CD4-positive, CD25-positive, alpha-beta regulatory T cell (primary cell): ENCODE measurements around the gene C1orf159. TPM values are rescaled to one million over a fixed set of nuclear protein-coding genes. Genes with fewer than 3 reads are reported as not detected.

Experiments
- ATAC-seq, 2 donors: fragments of 150-1000 bp; cut with Tn5 transposase; one replicate each; pipeline ENCODE4 v1.10.0; 2021; ENCODE audit warnings: low read depth in 2 of 2, moderate number of reproducible peaks in 2 of 2, moderate library complexity in 1 of 2
- DNase-seq, 3 donors: peaks; one replicate each; pipeline versions ENCODE4 v3.0.0 to v3.0.0-alpha.2; 2012 to 2022; ENCODE audit warnings: mixed read lengths in 1 of 3
- H3K27ac ChIP-seq: one replicate; pipeline ENCODE4 v1.7.0; 2013; ENCODE audit warnings: mild to moderate bottlenecking, low read length; ENCODE audit not compliant: insufficient read depth, poor library complexity, severe bottlenecking
- H3K27me3 ChIP-seq: one replicate; pipeline ENCODE4 v1.7.0; 2013; ENCODE audit warnings: low read length; ENCODE audit not compliant: control insufficient read depth, insufficient read depth
- H3K36me3 ChIP-seq: one replicate; pipeline ENCODE4 v1.7.0; 2013; ENCODE audit warnings: mild to moderate bottlenecking, low read length, moderate library complexity; ENCODE audit not compliant: control insufficient read depth, insufficient read depth
- H3K4me1 ChIP-seq: 2 replicates; pipeline ENCODE4 v1.7.0; 2013; ENCODE audit warnings: mild to moderate bottlenecking, low read length; ENCODE audit not compliant: insufficient read depth, control insufficient read depth, poor library complexity, severe bottlenecking
- H3K4me3 ChIP-seq: one replicate; pipeline ENCODE4 v1.7.0; 2013; ENCODE audit warnings: low read depth, mild to moderate bottlenecking, low read length, moderate library complexity
- H3K9me3 ChIP-seq, 2 experiments: 1 replicate in 1 of 2; 2 replicates in 1 of 2; pipeline ENCODE4 v1.7.0; 2013; ENCODE audit warnings: low read length in 2 of 2, mild to moderate bottlenecking in 1 of 2, moderate library complexity in 1 of 2; ENCODE audit not compliant: control insufficient read depth in 2 of 2
- H3K27ac Mint-ChIP-seq, 3 donors: one replicate each; pipeline ENCODE4 v1.8.0; 2020 to 2022; ENCODE audit warnings: mild to moderate bottlenecking in 3 of 3, mixed read lengths in 3 of 3, moderate library complexity in 2 of 3
- H3K27me3 Mint-ChIP-seq: one replicate; pipeline ENCODE4 v1.8.0; 2022; ENCODE audit warnings: mild to moderate bottlenecking, mixed read lengths
- H3K36me3 Mint-ChIP-seq: one replicate; pipeline ENCODE4 v1.8.0; 2020; ENCODE audit warnings: mixed read lengths
- H3K4me1 Mint-ChIP-seq, 4 donors: one replicate each; pipeline ENCODE4 v1.8.0; 2020 to 2022; ENCODE audit warnings: mixed read lengths in 4 of 4, mild to moderate bottlenecking in 1 of 4
- H3K4me3 Mint-ChIP-seq, 4 donors: one replicate each; pipeline ENCODE4 v1.8.0; 2020 to 2022; ENCODE audit warnings: mild to moderate bottlenecking in 4 of 4, mixed read lengths in 4 of 4, moderate library complexity in 3 of 4
- H3K9me3 Mint-ChIP-seq, 7 donors: one replicate each; pipeline ENCODE4 v1.8.0; 2020 to 2022; ENCODE audit warnings: mixed read lengths in 7 of 7, mild to moderate bottlenecking in 3 of 7, moderate library complexity in 2 of 7
- polyA plus RNA-seq, 4 donors: library from polyadenylated mRNA; unstranded; fragments of 300-500 nt; fragmentation: Illumina TruSeq; gene quantifications; one replicate each; pipeline ENCODE4 v1.2.3, GENCODE V29; 2021
- total RNA-seq: library from RNA; stranded (reverse); gene quantifications from one replicate; pipeline ENCODE4 v1.2.3, GENCODE V29; 2022

The C1orf159 gene
- total and polyA plus RNA-seq, 5 donors from 2014 or later = 3.0 to 20.0 (median 4.9) TPM

DNA sequence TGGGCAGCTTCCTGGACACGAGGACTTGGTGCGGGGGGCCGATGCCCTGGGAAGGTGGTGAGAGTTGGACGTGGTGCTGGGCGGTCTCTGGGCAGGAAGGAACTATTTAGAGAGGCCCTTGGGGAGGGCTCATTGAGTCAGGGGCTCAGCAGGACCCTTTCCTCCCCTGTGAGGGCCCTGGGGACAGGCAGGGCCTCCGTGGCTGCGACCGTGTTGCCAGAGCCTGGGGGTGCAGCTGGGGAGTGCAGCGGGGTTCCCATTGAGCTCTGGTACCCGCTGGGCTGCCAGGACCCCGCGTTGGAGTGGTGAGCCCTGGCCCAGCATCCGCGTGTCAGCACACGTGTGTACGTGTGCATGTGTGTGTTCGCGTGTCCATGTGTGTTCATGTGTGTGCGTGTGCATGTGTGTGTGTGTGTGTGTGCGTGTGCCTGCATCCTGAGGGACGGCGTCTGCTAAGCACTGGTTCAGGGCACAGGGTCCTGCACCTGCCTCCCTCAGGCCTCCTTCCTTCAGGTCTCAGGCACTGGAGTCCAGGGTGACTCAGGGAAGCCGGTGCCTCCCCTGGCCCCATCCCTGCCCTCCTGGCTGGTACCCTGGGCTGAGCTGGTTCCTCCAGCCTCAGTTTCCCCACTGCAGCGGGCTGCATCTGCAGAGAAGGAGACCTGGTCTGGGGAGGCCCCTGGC lies 52.5 kb downstream of the C1orf159 start:
- H3K4me1 Mint-ChIP-seq = peaks cover 0 to 21% (median 2%) of the 10 kb centered on the region in 4 donors
- H3K4me3 ChIP-seq = no peak overlapping the region
- DNase-seq (no peak), ATAC-seq (no peak)
- no peak overlapping the region for H3K27ac ChIP-seq
- H3K27me3 ChIP-seq = no peaks in the 10 kb centered on the region
- H3K36me3 Mint-ChIP-seq = no peaks in the 10 kb centered on the region
- peaks cover 17% of the 10 kb centered on the region for H3K27me3 Mint-ChIP-seq
- H3K4me3 Mint-ChIP-seq = peak overlapping the region in 1 of 4 donors; percentile 38
- peaks cover 41% of the 10 kb centered on the region for H3K4me1 ChIP-seq
- peak overlapping the region in 1 of 3 donors; percentile 5 for H3K27ac Mint-ChIP-seq
- H3K36me3 ChIP-seq = no peaks in the 10 kb centered on the region
- H3K9me3 ChIP-seq = no peaks in the 10 kb centered on the region
- H3K9me3 Mint-ChIP-seq = no peaks in the 10 kb centered on the region

DNA sequence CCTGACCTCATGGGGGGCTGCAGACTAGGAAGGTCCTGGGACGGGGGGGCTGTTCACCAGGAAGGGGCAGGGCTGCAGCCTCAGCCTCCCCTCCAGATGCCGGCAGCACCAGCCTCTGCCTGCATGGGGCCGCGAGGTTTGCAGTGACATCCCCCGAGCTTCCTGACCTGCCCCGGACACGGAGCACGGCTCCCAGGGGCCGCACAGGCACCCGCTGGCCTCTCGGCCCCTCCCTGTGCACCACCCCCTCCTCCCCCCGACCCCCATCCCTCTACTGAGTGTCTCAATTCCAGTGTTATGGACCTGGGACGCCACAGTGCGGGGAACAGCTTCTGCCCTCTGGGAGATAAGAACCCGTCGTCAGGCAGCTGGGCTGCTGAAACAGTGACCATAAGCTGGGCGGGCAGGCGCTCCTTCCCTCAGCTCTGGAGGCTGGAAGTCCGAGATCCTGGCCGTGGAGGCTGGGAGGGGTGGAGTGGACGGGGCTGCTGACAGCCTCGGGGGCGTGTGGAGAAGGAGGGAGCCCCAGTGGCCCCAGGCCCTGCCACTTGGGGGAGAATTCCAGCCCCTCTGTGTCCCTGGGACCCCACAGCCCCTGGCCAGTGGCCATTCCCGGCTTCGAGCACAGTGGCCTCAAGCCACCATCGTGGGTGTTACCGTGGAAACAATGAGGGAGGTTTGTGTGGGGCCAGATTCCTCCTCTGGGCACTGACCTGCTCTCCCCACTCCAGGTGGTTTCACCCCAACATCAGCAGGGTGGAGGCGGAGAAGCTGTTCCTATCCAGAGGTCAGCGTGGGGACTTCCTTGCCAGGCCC lies 53.3 kb downstream of the C1orf159 start:
- Mint-ChIP-seq H3K27me3 (peaks cover 24% of the 10 kb centered on the region), H3K4me1 (peaks cover 0 to 21% (median 2%) of the 10 kb centered on the region in 4 donors), H3K36me3 (no peaks in the 10 kb centered on the region), H3K9me3 (no peaks in the 10 kb centered on the region), H3K4me3 (no peak overlapping the region), H3K27ac (peak overlapping the region in 1 of 3 donors; percentile 5)
- no peaks in the 10 kb centered on the region for H3K36me3 ChIP-seq
- ATAC-seq (no peak), DNase-seq (no peak)
- no peaks in the 10 kb centered on the region for H3K27me3 ChIP-seq
- H3K27ac ChIP-seq = no peak overlapping the region
- peaks cover 35% of the 10 kb centered on the region for H3K4me1 ChIP-seq
- no peak overlapping the region for H3K4me3 ChIP-seq
- no peaks in the 10 kb centered on the region for H3K9me3 ChIP-seq

DNA sequence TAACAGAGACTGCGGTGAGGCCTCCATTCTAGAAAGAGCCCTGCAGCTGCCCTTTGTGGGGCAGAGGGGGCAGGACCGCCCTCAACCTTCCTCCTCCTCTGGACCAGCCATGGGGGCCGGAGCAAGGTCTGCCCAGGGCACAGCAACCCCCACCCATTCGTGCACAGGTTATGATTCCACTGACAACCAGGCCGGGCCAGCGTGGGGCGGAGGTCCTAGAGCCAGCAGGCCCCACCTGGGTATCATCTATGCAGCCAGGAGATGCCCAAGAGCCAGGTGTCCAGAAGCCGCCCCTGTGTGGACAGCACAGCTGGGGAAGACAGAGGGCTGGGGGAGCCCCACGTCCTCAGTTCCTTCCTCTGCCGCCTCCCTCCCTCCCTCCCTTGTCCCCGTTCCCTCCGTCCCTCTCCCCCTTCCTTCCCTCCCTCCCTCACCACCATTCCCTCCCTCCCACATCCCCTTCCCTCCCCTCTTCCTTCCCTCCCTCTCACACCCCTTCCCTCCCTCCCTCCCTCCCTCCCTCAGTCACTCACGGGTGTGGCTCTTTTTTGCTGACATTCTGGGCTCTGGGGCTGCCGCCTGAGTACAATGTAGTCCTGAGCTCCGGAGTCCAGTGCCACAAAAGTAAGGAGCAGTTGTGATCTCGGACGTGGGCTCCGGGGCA lies 54.1 kb downstream of the C1orf159 start:
- Histone ChIP-seq H3K4me1 (peaks cover 35% of the 10 kb centered on the region), H3K27me3 (no peaks in the 10 kb centered on the region), H3K4me3 (no peak overlapping the region), H3K36me3 (no peaks in the 10 kb centered on the region), H3K9me3 (no peaks in the 10 kb centered on the region), H3K27ac (no peak overlapping the region)
- peaks cover 0 to 21% (median 2%) of the 10 kb centered on the region in 4 donors for H3K4me1 Mint-ChIP-seq
- no peak overlapping the region for H3K27ac Mint-ChIP-seq
- no peaks in the 10 kb centered on the region for H3K36me3 Mint-ChIP-seq
- peaks cover 24% of the 10 kb centered on the region for H3K27me3 Mint-ChIP-seq
- ATAC-seq (no peak), DNase-seq (no peak)
- peak overlapping the region in 1 of 4 donors; percentile 73 for H3K4me3 Mint-ChIP-seq
- H3K9me3 Mint-ChIP-seq = no peaks in the 10 kb centered on the region

DNA sequence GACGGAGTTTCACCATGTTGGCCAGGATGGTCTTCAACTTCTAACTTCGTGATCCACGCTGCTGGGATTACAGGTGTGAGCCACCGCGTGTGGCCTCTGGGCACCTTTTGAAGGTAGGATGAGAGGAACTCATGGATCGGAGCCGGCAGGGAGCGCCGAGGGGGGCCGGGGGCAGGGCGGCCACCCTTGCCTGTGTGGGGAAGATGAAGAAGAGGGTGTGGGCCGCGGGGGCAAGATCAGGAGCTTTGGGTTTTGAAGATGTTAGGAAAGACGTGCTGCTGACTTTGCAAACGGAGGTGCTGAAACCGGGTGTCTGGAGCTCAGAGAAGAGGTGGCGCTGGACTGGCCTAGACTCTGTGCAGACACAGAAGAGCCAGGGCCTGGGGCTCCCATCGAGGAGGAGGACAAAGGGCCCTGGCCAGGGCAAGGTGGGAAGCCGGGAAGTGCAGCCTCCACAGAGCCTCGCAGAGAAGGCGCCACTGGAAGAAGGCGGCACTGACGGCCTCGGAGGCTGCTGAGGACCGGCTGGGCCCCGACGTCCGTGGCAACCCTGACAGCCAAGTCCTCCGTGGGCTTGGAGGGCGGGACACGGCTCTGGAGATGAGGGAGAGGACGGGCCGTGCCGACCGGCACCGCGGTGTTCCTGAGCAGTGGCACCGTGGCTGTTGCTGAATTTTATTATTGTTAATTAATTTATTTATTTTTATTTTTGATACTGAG lies 55.4 kb downstream of the C1orf159 start:
- H3K9me3 ChIP-seq = no peaks in the 10 kb centered on the region
- Mint-ChIP-seq H3K36me3 (no peaks in the 10 kb centered on the region), H3K27ac (peak overlapping the region in 1 of 3 donors; percentile 52), H3K9me3 (no peaks in the 10 kb centered on the region), H3K4me3 (peak overlapping the region in 2 of 4 donors; percentile 53 to 68), H3K27me3 (peaks cover 24% of the 10 kb centered on the region), H3K4me1 (peaks cover 0 to 16% (median under 1%) of the 10 kb centered on the region in 4 donors)
- H3K4me3 ChIP-seq = no peak overlapping the region
- H3K4me1 ChIP-seq = peaks cover 35% of the 10 kb centered on the region
- ATAC-seq = no peak
- no peaks in the 10 kb centered on the region for H3K36me3 ChIP-seq
- no peak for DNase-seq
- no peaks in the 10 kb centered on the region for H3K27me3 ChIP-seq
- H3K27ac ChIP-seq = no peak overlapping the region

DNA sequence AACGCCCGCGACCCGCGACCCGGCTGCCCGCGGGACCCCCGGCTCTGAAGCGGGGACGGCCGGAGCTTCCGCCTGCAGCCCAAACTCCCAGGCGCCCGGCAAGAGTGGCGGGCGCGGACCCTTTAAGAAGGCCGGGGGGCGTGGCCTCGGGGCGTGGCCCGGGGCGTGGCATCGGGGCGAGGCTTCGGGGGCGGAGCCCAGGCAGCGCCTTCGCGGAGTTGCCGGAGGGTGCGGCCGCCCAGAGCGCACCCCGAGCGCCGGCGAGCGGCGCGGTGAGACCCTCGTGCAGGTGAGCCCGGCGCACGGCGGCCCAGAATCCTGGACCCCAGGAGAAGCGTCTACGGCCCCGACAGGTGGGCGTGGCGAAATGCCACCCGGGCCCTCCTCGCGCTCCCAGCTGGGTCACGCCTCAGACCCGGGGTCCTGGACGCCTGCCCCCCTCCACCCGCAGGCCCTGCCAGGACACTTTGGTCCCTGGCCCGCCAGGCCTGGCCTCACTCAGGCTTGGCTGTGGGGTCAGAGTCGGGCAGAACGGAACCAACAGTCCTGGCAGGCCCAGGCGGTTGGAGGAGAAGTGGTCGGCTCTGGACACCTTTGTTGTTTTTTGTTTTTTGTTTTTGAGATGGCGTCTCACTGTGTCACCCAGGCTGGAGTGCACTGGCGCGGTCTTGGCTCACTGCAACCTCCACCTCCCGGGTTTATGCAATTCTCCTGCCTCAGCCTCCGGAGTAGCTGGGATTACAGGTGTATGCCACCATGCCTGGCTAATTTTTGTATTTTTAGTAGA lies 56.2 kb downstream of the C1orf159 start:
- Mint-ChIP-seq H3K27ac (no peak overlapping the region), H3K27me3 (peaks cover 24% of the 10 kb centered on the region), H3K4me3 (peak overlapping the region in 2 of 4 donors; percentile 53 to 68), H3K4me1 (peaks cover 0 to 16% (median 0%) of the 10 kb centered on the region in 4 donors), H3K9me3 (no peaks in the 10 kb centered on the region), H3K36me3 (no peaks in the 10 kb centered on the region)
- Histone ChIP-seq H3K4me3 (no peak overlapping the region), H3K27ac (no peak overlapping the region), H3K4me1 (peaks cover 35% of the 10 kb centered on the region), H3K27me3 (no peaks in the 10 kb centered on the region), H3K9me3 (no peaks in the 10 kb centered on the region), H3K36me3 (no peaks in the 10 kb centered on the region)
- DNase-seq (peak; percentile 81 to 87 (median 84)), ATAC-seq (peak; percentile 71 to 76)

DNA sequence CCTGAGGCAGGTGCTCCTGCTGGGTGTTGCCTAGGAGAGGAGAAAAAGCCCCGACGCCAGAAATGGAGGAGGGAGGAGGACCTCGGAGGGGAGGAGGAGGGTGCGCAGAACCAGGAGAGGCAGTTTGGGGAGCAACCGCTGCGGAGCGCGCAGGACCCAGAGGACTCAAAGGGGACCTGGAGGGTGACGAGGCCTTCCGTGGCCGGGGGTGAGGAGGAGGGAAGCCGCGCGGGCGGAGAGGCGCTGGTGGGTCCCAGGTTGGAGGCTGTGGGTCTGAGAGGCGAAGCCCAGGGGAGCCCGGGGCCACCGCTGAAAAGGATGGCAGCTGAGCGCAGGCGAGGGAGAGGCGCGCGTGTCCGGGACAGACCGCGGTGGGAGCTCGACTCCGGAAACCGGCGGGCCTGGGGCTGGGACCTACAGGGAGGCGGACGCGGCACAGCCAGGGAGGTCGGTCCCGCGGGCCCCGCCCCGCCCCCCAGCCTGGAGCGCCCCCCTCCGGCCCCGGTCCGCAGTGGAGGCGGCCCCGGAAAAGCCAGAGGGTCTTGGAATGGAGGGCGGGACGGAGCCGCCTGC lies 56.9 kb downstream of the C1orf159 start:
- Mint-ChIP-seq H3K36me3 (no peaks in the 10 kb centered on the region), H3K9me3 (no peaks in the 10 kb centered on the region), H3K4me3 (peak overlapping the region; percentile 66 to 82 (median 76)), H3K4me1 (peaks cover 0 to 14% (median 0%) of the 10 kb centered on the region in 4 donors), H3K27ac (no peak overlapping the region), H3K27me3 (peaks cover 24% of the 10 kb centered on the region)
- no peaks in the 10 kb centered on the region for H3K36me3 ChIP-seq
- H3K4me3 ChIP-seq = no peak overlapping the region
- no peaks in the 10 kb centered on the region for H3K9me3 ChIP-seq
- H3K27ac ChIP-seq = no peak overlapping the region
- peak; percentile 6 to 14 for ATAC-seq
- no peaks in the 10 kb centered on the region for H3K27me3 ChIP-seq
- H3K4me1 ChIP-seq = peaks cover 29% of the 10 kb centered on the region
- DNase-seq = peak in 2 of 3 donors; percentile 35 to 45
